Keratinocyte (primary cell): ENCODE measurements around the gene ZNF512B. TPM values are rescaled to one million over a fixed set of nuclear protein-coding genes. Genes with fewer than 3 reads are reported as not detected.

ENCODE experiments used
- DNase-seq: peaks from one replicate; pipeline ENCODE4 v3.0.0-alpha.2; 2011; ENCODE audit warnings: low read depth, missing footprints, low spot score
- FAIRE-seq: peaks from 2 replicates; lab custom pipeline; 2011; peaks lifted over from hg19 to GRCh38; lab: Jason Lieb, UNC
- H2AFZ ChIP-seq: 2 replicates; pipeline ENCODE4 v1.6.0; 2012; ENCODE audit warnings: low read length, control low read depth, inconsistent platforms; ENCODE audit not compliant: control insufficient read depth
- H3K27ac ChIP-seq: 2 replicates; pipeline ENCODE4 v1.5.1; 2011; ENCODE audit warnings: low read length; ENCODE audit not compliant: control insufficient read depth, insufficient read depth
- H3K27me3 ChIP-seq: 3 replicates; pipeline ENCODE4 v1.6.0; 2011; ENCODE audit warnings: low read length; ENCODE audit not compliant: control insufficient read depth, insufficient read depth; ENCODE audit errors: extremely low read depth
- H3K36me3 ChIP-seq, 2 experiments: 2 replicates in 1 of 2; 3 replicates in 1 of 2; pipeline ENCODE4 v1.5.1; 2011; ENCODE audit warnings: low read length in 2 of 2, mild to moderate bottlenecking in 1 of 2; ENCODE audit not compliant: control insufficient read depth in 2 of 2, insufficient read depth in 2 of 2; ENCODE audit errors: extremely low read depth in 1 of 2
- H3K4me1 ChIP-seq: 3 replicates; pipeline ENCODE4 v1.5.1; 2011; ENCODE audit warnings: low read length; ENCODE audit not compliant: control insufficient read depth, insufficient read depth; ENCODE audit errors: extremely low read depth
- H3K4me2 ChIP-seq: 3 replicates; pipeline ENCODE4 v1.6.0; 2011; ENCODE audit warnings: low read depth, low read length; ENCODE audit not compliant: control insufficient read depth, insufficient read depth; ENCODE audit errors: extremely low read depth
- H3K4me3 ChIP-seq, 3 experiments: fragments of 200-600 bp in 1 of 3; sonication (generic) in 1 of 3; 2 replicates in 2 of 3; 3 replicates in 1 of 3; pipeline ENCODE4 v1.5.1; 2011 to 2016; ENCODE audit warnings: low read length in 3 of 3, mild to moderate bottlenecking in 3 of 3, control low read depth in 2 of 3, inconsistent platforms in 1 of 3, low read depth in 1 of 3, mixed read lengths in 1 of 3, mixed run types in 1 of 3, moderate library complexity in 1 of 3; ENCODE audit not compliant: control insufficient read depth in 2 of 3, insufficient read depth in 2 of 3; ENCODE audit errors: extremely low read depth in 1 of 3
- H3K79me2 ChIP-seq: 2 replicates; pipeline ENCODE4 v1.6.0; 2012; ENCODE audit warnings: low read length; ENCODE audit not compliant: control insufficient read depth, insufficient read depth
- H3K9ac ChIP-seq: 3 replicates; pipeline ENCODE4 v1.6.0; 2011; ENCODE audit warnings: low read length; ENCODE audit not compliant: control insufficient read depth, insufficient read depth; ENCODE audit errors: extremely low read depth
- H3K9me1 ChIP-seq: 3 replicates; pipeline ENCODE4 v1.6.0; 2011; ENCODE audit warnings: low read length; ENCODE audit not compliant: control insufficient read depth, insufficient read depth; ENCODE audit errors: extremely low read depth
- H3K9me3 ChIP-seq: 2 replicates; pipeline ENCODE4 v1.5.1; 2012; ENCODE audit warnings: low read depth, low read length; ENCODE audit not compliant: control insufficient read depth
- H4K20me1 ChIP-seq: 3 replicates; pipeline ENCODE4 v1.6.0; 2011; ENCODE audit warnings: low read length; ENCODE audit not compliant: control insufficient read depth, insufficient read depth; ENCODE audit errors: extremely low read depth
- CTCF ChIP-seq, 3 experiments: IDR thresholded peaks in 1 of 3; conservative IDR thresholded peaks in 1 of 3; optimal IDR thresholded peaks in 1 of 3; 2 replicates in 2 of 3; 3 replicates in 1 of 3; pipeline versions ENCODE3 to v1.5.1; 2011; ENCODE audit warnings: low read length in 3 of 3, mild to moderate bottlenecking in 3 of 3, moderate library complexity in 2 of 3, control low read depth in 1 of 3, inconsistent platforms in 1 of 3; ENCODE audit not compliant: insufficient read depth in 2 of 3; ENCODE audit errors: extremely low read depth in 1 of 3
- EZH2 ChIP-seq: IDR thresholded peaks from one replicate; pipeline ENCODE4 v1.6.1; 2012; ENCODE audit warnings: inconsistent platforms, mild to moderate bottlenecking, low read length, moderate library complexity
- dilution Hi-C: fragments of 300-500 bp; cut with MboI; formaldehyde crosslinking; loops from one replicate; pipeline ENCODE4 v1.7.0; 2020; ENCODE audit warnings: low sequenced_read_pairs; ENCODE audit not compliant: extremely low pct_ligation_motif_present
- polyA plus RNA-seq, 5 experiments: library from polyadenylated mRNA; depleted of rRNA in 3 of 5; stranded (reverse) in 3 of 5; stranded (forward) in 1 of 5; unstranded in 1 of 5; fragments of >200 nt; gene quantifications; 1 replicate in 1 of 5; 2 replicates in 3 of 5; 3 replicates in 1 of 5; pipeline versions ENCODE4 v1.2.1 to v1.2.3, GENCODE V29; 2011 to 2012; ENCODE audit warnings: missing spikeins in 2 of 5, low read depth in 1 of 5, low replicate concordance in 1 of 5

The ZNF512B gene
- polyA plus RNA-seq, 1 donor (not counting 4 experiments of a cell fraction or from before 2014, with no cell fraction given): 2.4 TPM

DNA sequence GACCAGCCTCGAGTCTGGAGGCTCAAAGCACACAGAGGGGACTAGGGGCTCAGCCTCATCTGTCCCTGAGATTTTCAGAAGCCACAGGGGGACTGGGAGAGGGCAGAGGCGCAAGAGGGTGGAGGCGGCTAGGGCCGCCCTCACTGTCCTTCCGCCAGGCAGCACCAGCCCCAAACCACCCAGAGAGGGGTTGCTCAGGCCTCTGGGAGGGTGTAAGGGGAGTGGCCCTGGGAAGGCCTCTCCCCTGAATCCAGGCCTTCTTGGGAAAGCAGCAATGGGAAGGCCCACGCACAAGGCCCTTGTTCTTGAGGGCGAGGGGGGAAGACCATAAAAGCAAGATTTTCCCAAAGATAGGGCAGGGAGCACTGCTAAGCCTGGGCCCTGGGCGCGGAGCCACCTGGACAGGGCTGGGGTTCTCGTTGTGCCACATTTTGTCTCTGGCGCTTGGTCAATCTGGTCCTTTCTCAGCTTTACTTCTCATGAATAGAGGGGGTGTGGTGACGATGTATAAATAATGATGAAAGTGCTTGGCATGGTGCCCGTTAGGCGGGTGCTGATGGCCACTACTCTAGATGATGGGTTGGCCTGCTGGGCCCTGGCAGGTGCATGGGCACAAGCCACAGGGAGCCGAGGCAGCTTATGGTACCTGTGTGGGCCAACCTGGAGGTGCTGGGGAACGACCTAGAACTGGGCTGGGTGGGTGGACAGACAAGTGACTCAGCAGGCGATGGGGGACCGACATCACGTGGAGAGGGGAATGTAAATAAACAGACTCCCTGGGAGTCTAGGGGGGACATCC lies 4.9 kb upstream of the ZNF512B start:
- no peak overlapping the region for H3K27ac ChIP-seq
- no peaks in the 10 kb centered on the region for H3K36me3 ChIP-seq
- no peaks in the 10 kb centered on the region for H3K79me2 ChIP-seq
- H2AFZ ChIP-seq: no peak overlapping the region
- no peaks in the 10 kb centered on the region for H3K9me3 ChIP-seq
- no peak for FAIRE-seq
- H4K20me1 ChIP-seq: no peaks in the 10 kb centered on the region
- no peak overlapping the region for H3K9ac ChIP-seq
- TF ChIP-seq CTCF (optimal IDR thresholded peaks at IDR 0.05 in 1 of 3, IDR thresholded peaks at IDR 0.05 in 1 of 3, conservative IDR thresholded peaks at IDR 0.05 in 1 of 3; ENCODE audit: extremely low read depth in 1 of 3, insufficient read depth in 2 of 3, low read length in 3 of 3): no peak
- TF ChIP-seq EZH2: no peak
- peaks cover 10% of the 10 kb centered on the region for H3K4me1 ChIP-seq
- no peaks in the 10 kb centered on the region for H3K9me1 ChIP-seq
- dilution Hi-C loops: no loop called here
- H3K27me3 ChIP-seq: peaks cover 4% of the 10 kb centered on the region
- H3K4me3 ChIP-seq: no peak overlapping the region
- no peak for DNase-seq
- H3K4me2 ChIP-seq: no peak overlapping the region

GRCh38 chr20:63973636-63974401 lies 4.1 kb upstream of the ZNF512B start:
- dilution Hi-C loops: no loop called here
- Histone ChIP-seq H3K9me1 (no peaks in the 10 kb centered on the region), H3K36me3 (no peaks in the 10 kb centered on the region), H3K4me1 (peaks cover 12% of the 10 kb centered on the region), H4K20me1 (no peaks in the 10 kb centered on the region), H3K9ac (peak overlapping the region; percentile 44), H3K4me3 (peak overlapping the region; percentile 33 to 62 (median 44)), H3K79me2 (peaks cover 4% of the 10 kb centered on the region), H3K27ac (peak overlapping the region; percentile 14), H2AFZ (peak overlapping the region; percentile 93), H3K4me2 (peak overlapping the region; percentile 92), H3K27me3 (peaks cover 4% of the 10 kb centered on the region), H3K9me3 (no peaks in the 10 kb centered on the region)
- TF ChIP-seq CTCF (optimal IDR thresholded peaks at IDR 0.05 in 1 of 3, IDR thresholded peaks at IDR 0.05 in 1 of 3, conservative IDR thresholded peaks at IDR 0.05 in 1 of 3; ENCODE audit: extremely low read depth in 1 of 3, insufficient read depth in 2 of 3, low read length in 3 of 3) (peak; percentile 85 to 97 (median 92)), EZH2 (no peak)
- FAIRE-seq (no peak), DNase-seq (no peak)
